ENCODE results near the gene RERE.

GRCh38 chr1:8373125-8373524 is 444.3 kb downstream of the RERE start:
- TF ChIP-seq, protein P1, sequence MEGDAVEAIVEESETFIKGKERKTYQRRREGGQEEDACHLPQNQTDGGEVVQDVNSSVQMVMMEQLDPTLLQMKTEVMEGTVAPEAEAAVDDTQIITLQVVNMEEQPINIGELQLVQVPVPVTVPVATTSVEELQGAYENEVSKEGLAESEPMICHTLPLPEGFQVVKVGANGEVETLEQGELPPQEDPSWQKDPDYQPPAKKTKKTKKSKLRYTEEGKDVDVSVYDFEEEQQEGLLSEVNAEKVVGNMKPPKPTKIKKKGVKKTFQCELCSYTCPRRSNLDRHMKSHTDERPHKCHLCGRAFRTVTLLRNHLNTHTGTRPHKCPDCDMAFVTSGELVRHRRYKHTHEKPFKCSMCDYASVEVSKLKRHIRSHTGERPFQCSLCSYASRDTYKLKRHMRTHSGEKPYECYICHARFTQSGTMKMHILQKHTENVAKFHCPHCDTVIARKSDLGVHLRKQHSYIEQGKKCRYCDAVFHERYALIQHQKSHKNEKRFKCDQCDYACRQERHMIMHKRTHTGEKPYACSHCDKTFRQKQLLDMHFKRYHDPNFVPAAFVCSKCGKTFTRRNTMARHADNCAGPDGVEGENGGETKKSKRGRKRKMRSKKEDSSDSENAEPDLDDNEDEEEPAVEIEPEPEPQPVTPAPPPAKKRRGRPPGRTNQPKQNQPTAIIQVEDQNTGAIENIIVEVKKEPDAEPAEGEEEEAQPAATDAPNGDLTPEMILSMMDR (IDR thresholded peaks at IDR 0.05) = no peak
- TF ChIP-seq POLR2A (IDR thresholded peaks at IDR 0.05) = no peak

Data from heart left ventricle (tissue), 13 donors.